ENCODE results near the gene SCYGR2.

The SCYGR2 gene

GRCh38 chr2:227578642-227579041 is 20.1 kb upstream of the SCYGR2 start:
- Histone ChIP-seq H3K27me3 (ENCODE audit: control insufficient read depth in 2 of 2, insufficient read depth in 2 of 2, low read length in 2 of 2) (no peaks in the 10 kb centered on the region), H3K36me3 (ENCODE audit: control insufficient read depth in 2 of 2, insufficient read depth in 2 of 2, low read length in 2 of 2) (no peaks in the 10 kb centered on the region), H3K4me3 (ENCODE audit: low read length in 2 of 2) (no peak overlapping the region), H3K9me3 (ENCODE audit: control insufficient read depth in 2 of 2, low read length in 2 of 2) (peaks cover 2% of the 10 kb centered on the region in 2 donors), H3K9ac (ENCODE audit: low read depth in 1 of 2, low read length in 2 of 2) (no peak overlapping the region), H3K27ac (ENCODE audit: low read depth in 2 of 2, low read length in 2 of 2) (no peak overlapping the region), H3K4me1 (ENCODE audit: control insufficient read depth in 2 of 2, insufficient read depth in 2 of 2, low read length in 2 of 2) (peaks cover 2 to 5% of the 10 kb centered on the region in 2 donors)

DNA sequence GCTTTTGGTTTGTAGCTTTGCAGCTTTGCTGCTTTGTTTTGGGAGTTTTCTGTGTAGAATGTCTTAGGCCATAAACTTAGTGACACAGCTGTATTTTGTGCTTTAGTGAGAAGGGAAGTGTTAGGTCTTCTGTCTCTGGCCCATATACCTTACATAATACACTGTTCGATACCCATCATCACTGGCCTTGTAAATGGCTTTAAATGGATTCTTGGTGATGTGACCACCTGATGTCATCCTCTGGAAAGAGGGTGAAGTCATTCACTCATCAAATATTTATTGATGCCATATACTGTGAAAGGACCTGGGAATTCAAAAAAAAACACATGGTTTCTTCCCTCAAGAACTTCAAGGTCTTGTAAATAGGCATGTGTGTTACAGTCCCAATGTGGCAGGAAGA is 18.9 kb upstream of the SCYGR2 start:
- H3K4me3 ChIP-seq (ENCODE audit: low read length in 2 of 2) = no peak overlapping the region
- H3K36me3 ChIP-seq (ENCODE audit: control insufficient read depth in 2 of 2, insufficient read depth in 2 of 2, low read length in 2 of 2) = no peaks in the 10 kb centered on the region

GRCh38 chr2:227582369-227582768 is 16.3 kb upstream of the SCYGR2 start:
- Histone ChIP-seq H3K4me1 (ENCODE audit: control insufficient read depth in 2 of 2, insufficient read depth in 2 of 2, low read length in 2 of 2) (peaks cover under 1 to 2% of the 10 kb centered on the region in 2 donors), H3K9ac (ENCODE audit: low read depth in 1 of 2, low read length in 2 of 2) (no peak overlapping the region), H3K27ac (ENCODE audit: low read depth in 2 of 2, low read length in 2 of 2) (no peak overlapping the region), H3K9me3 (ENCODE audit: control insufficient read depth in 2 of 2, low read length in 2 of 2) (peaks cover 2% of the 10 kb centered on the region in 2 donors), H3K27me3 (ENCODE audit: control insufficient read depth in 2 of 2, insufficient read depth in 2 of 2, low read length in 2 of 2) (no peaks in the 10 kb centered on the region), H3K4me3 (ENCODE audit: low read length in 2 of 2) (no peak overlapping the region), H3K36me3 (ENCODE audit: control insufficient read depth in 2 of 2, insufficient read depth in 2 of 2, low read length in 2 of 2) (no peaks in the 10 kb centered on the region)

More for the DNA sequence above, 18.9 kb upstream of the SCYGR2 start:
- Histone ChIP-seq H3K9me3 (ENCODE audit: control insufficient read depth in 2 of 2, low read length in 2 of 2) (peaks cover 2% of the 10 kb centered on the region in 2 donors), H3K9ac (ENCODE audit: low read depth in 1 of 2, low read length in 2 of 2) (no peak overlapping the region), H3K27ac (ENCODE audit: low read depth in 2 of 2, low read length in 2 of 2) (no peak overlapping the region), H3K27me3 (ENCODE audit: control insufficient read depth in 2 of 2, insufficient read depth in 2 of 2, low read length in 2 of 2) (no peaks in the 10 kb centered on the region), H3K4me1 (ENCODE audit: control insufficient read depth in 2 of 2, insufficient read depth in 2 of 2, low read length in 2 of 2) (peaks cover 2 to 5% of the 10 kb centered on the region in 2 donors)

GRCh38 chr2:227592694-227593387 is 5.9 kb upstream of the SCYGR2 start:
- H3K36me3 ChIP-seq (ENCODE audit: control insufficient read depth in 2 of 2, insufficient read depth in 2 of 2, low read length in 2 of 2) = no peaks in the 10 kb centered on the region
- H3K27me3 ChIP-seq (ENCODE audit: control insufficient read depth in 2 of 2, insufficient read depth in 2 of 2, low read length in 2 of 2) = no peaks in the 10 kb centered on the region
- H3K27ac ChIP-seq (ENCODE audit: low read depth in 2 of 2, low read length in 2 of 2) = no peak overlapping the region
- H3K9ac ChIP-seq (ENCODE audit: low read depth in 1 of 2, low read length in 2 of 2) = no peak overlapping the region
- no peaks in the 10 kb centered on the region for H3K4me1 ChIP-seq (ENCODE audit: control insufficient read depth in 2 of 2, insufficient read depth in 2 of 2, low read length in 2 of 2)
- no peaks in the 10 kb centered on the region for H3K9me3 ChIP-seq (ENCODE audit: control insufficient read depth in 2 of 2, low read length in 2 of 2)
- H3K4me3 ChIP-seq (ENCODE audit: low read length in 2 of 2) = no peak overlapping the region

DNA sequence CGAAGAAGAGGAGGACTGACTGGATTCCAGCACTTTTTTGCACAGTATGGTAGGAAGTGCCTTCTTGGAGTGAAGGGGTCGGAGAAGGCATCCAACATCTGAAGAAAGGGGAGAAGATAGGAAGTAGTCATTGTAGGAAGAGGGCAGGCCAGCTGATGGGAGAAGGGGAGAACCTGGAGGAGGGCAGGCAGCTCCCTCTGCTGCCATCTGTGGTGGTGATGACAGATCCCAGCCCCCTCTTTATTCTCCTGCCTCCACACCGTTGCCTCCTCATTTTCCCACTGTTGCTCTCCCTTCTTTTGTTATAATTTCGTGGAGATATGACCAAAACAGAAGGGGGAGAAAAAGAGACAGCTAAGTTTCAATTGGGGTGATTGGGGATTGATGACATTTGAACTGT is 2.9 kb upstream of the SCYGR2 start:
- Histone ChIP-seq H3K9me3 (ENCODE audit: control insufficient read depth in 2 of 2, low read length in 2 of 2) (no peaks in the 10 kb centered on the region), H3K9ac (ENCODE audit: low read depth in 1 of 2, low read length in 2 of 2) (no peak overlapping the region), H3K36me3 (ENCODE audit: control insufficient read depth in 2 of 2, insufficient read depth in 2 of 2, low read length in 2 of 2) (no peaks in the 10 kb centered on the region)

GRCh38 chr2:227597036-227597435 is 1.7 kb upstream of the SCYGR2 start:
- Histone ChIP-seq H3K9ac (ENCODE audit: low read depth in 1 of 2, low read length in 2 of 2) (no peak overlapping the region), H3K9me3 (ENCODE audit: control insufficient read depth in 2 of 2, low read length in 2 of 2) (no peaks in the 10 kb centered on the region), H3K4me1 (ENCODE audit: control insufficient read depth in 2 of 2, insufficient read depth in 2 of 2, low read length in 2 of 2) (no peaks in the 10 kb centered on the region), H3K4me3 (ENCODE audit: low read length in 2 of 2) (no peak overlapping the region), H3K27ac (ENCODE audit: low read depth in 2 of 2, low read length in 2 of 2) (no peak overlapping the region), H3K27me3 (ENCODE audit: control insufficient read depth in 2 of 2, insufficient read depth in 2 of 2, low read length in 2 of 2) (no peaks in the 10 kb centered on the region), H3K36me3 (ENCODE audit: control insufficient read depth in 2 of 2, insufficient read depth in 2 of 2, low read length in 2 of 2) (no peaks in the 10 kb centered on the region)

More for the DNA sequence above, 2.9 kb upstream of the SCYGR2 start:
- Histone ChIP-seq H3K4me3 (ENCODE audit: low read length in 2 of 2) (no peak overlapping the region), H3K4me1 (ENCODE audit: control insufficient read depth in 2 of 2, insufficient read depth in 2 of 2, low read length in 2 of 2) (no peaks in the 10 kb centered on the region), H3K27ac (ENCODE audit: low read depth in 2 of 2, low read length in 2 of 2) (no peak overlapping the region), H3K27me3 (ENCODE audit: control insufficient read depth in 2 of 2, insufficient read depth in 2 of 2, low read length in 2 of 2) (no peaks in the 10 kb centered on the region)

DNA sequence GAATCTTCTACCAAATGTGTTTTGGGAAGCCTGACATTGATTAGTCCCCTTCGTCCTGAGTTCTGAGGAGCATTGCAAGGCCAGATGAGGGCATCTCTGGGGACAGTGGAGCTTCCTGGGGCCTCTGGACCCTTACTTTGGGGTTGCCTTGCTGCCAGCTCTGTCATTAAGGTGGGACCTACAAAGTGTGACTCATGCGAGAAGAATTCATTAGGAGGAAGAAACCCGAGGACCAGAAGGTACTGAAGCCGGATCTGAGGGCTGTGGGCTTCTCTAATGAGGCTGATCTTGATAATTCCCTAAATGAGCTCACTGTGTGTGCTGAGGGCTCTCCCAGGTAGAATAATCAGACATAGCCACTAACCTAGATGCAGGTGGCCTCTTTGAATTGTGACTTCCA is 695 bp upstream of the SCYGR2 start:
- H3K9ac ChIP-seq (ENCODE audit: low read depth in 1 of 2, low read length in 2 of 2) = no peak overlapping the region
- no peak overlapping the region for H3K4me3 ChIP-seq (ENCODE audit: low read length in 2 of 2)
- H3K27me3 ChIP-seq (ENCODE audit: control insufficient read depth in 2 of 2, insufficient read depth in 2 of 2, low read length in 2 of 2) = no peaks in the 10 kb centered on the region
- H3K9me3 ChIP-seq (ENCODE audit: control insufficient read depth in 2 of 2, low read length in 2 of 2) = no peaks in the 10 kb centered on the region
- H3K4me1 ChIP-seq (ENCODE audit: control insufficient read depth in 2 of 2, insufficient read depth in 2 of 2, low read length in 2 of 2) = peaks cover 0 to 4% of the 10 kb centered on the region in 2 donors
- H3K27ac ChIP-seq (ENCODE audit: low read depth in 2 of 2, low read length in 2 of 2) = no peak overlapping the region
- H3K36me3 ChIP-seq (ENCODE audit: control insufficient read depth in 2 of 2, insufficient read depth in 2 of 2, low read length in 2 of 2) = no peaks in the 10 kb centered on the region

DNA sequence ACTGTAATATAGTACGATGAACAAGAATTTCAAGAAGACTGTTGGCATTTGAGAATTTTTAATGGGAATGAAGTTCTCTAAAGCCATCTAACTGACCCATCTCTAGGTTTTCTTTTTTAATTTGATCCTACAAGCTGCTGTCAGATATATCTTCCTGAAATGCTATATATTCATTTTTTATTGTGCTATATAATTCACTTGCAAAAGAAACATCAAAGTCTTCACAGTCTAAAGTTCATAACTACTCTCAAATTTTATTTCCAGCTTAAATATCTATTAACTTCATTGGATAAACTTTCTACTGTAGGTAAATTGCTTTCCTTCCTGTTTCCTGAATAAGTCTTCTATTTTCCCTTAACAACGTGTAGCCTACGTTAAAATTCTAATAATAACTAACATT is 3.7 kb downstream of the SCYGR2 start:
- H3K9me3 ChIP-seq (ENCODE audit: control insufficient read depth in 2 of 2, low read length in 2 of 2) = no peaks in the 10 kb centered on the region
- no peak overlapping the region for H3K27ac ChIP-seq (ENCODE audit: low read depth in 2 of 2, low read length in 2 of 2)
- peaks cover 0 to 4% of the 10 kb centered on the region in 2 donors for H3K4me1 ChIP-seq (ENCODE audit: control insufficient read depth in 2 of 2, insufficient read depth in 2 of 2, low read length in 2 of 2)
- H3K36me3 ChIP-seq (ENCODE audit: control insufficient read depth in 2 of 2, insufficient read depth in 2 of 2, low read length in 2 of 2) = no peaks in the 10 kb centered on the region
- H3K27me3 ChIP-seq (ENCODE audit: control insufficient read depth in 2 of 2, insufficient read depth in 2 of 2, low read length in 2 of 2) = no peaks in the 10 kb centered on the region
- H3K4me3 ChIP-seq (ENCODE audit: low read length in 2 of 2) = peak overlapping the region in 1 of 2 donors; percentile 56
- H3K9ac ChIP-seq (ENCODE audit: low read depth in 1 of 2, low read length in 2 of 2) = no peak overlapping the region

- Histone ChIP-seq H3K9ac (ENCODE audit: low read depth in 1 of 2, low read length in 2 of 2) (no peak overlapping the region), H3K9me3 (ENCODE audit: control insufficient read depth in 2 of 2, low read length in 2 of 2) (no peaks in the 10 kb centered on the region), H3K27ac (ENCODE audit: low read depth in 2 of 2, low read length in 2 of 2) (no peak overlapping the region), H3K27me3 (ENCODE audit: control insufficient read depth in 2 of 2, insufficient read depth in 2 of 2, low read length in 2 of 2) (no peaks in the 10 kb centered on the region), H3K4me1 (ENCODE audit: control insufficient read depth in 2 of 2, insufficient read depth in 2 of 2, low read length in 2 of 2) (peaks cover 0 to 4% of the 10 kb centered on the region in 2 donors), H3K4me3 (ENCODE audit: low read length in 2 of 2) (no peak overlapping the region), H3K36me3 (ENCODE audit: control insufficient read depth in 2 of 2, insufficient read depth in 2 of 2, low read length in 2 of 2) (no peaks in the 10 kb centered on the region)
Observed at GRCh38 chr2:227606476-227606875, 7.8 kb downstream of the SCYGR2 start.

GRCh38 chr2:227607941-227608340 is 9.2 kb downstream of the SCYGR2 start:
- Histone ChIP-seq H3K4me1 (ENCODE audit: control insufficient read depth in 2 of 2, insufficient read depth in 2 of 2, low read length in 2 of 2) (no peaks in the 10 kb centered on the region), H3K9ac (ENCODE audit: low read depth in 1 of 2, low read length in 2 of 2) (no peak overlapping the region), H3K9me3 (ENCODE audit: control insufficient read depth in 2 of 2, low read length in 2 of 2) (no peaks in the 10 kb centered on the region), H3K27me3 (ENCODE audit: control insufficient read depth in 2 of 2, insufficient read depth in 2 of 2, low read length in 2 of 2) (no peaks in the 10 kb centered on the region), H3K27ac (ENCODE audit: low read depth in 2 of 2, low read length in 2 of 2) (no peak overlapping the region), H3K36me3 (ENCODE audit: control insufficient read depth in 2 of 2, insufficient read depth in 2 of 2, low read length in 2 of 2) (no peaks in the 10 kb centered on the region), H3K4me3 (ENCODE audit: low read length in 2 of 2) (no peak overlapping the region)

Data from mucosa of rectum (tissue), 2 donors.